GM20000 (cell line): Measurements from ENCODE around the gene DEK.
"Not testable (repeated sequence)": the region's sequence is repeated elsewhere in the genome, so short reads cannot be mapped to it uniquely, and the experiment has no call there.

ENCODE experiments used
- DNase-seq: peaks from one replicate; pipeline ENCODE4 v3.0.0; 2012; ENCODE audit warnings: low spot score
- TF ChIP-seq, protein P1 (sequence below): IDR thresholded peaks from 2 replicates; pipeline ENCODE4 v1.5.1; 2012; ENCODE audit warnings: mild to moderate bottlenecking, control low read depth; ENCODE audit errors: extremely low read depth, missing control alignments

DEK gene

DNA sequence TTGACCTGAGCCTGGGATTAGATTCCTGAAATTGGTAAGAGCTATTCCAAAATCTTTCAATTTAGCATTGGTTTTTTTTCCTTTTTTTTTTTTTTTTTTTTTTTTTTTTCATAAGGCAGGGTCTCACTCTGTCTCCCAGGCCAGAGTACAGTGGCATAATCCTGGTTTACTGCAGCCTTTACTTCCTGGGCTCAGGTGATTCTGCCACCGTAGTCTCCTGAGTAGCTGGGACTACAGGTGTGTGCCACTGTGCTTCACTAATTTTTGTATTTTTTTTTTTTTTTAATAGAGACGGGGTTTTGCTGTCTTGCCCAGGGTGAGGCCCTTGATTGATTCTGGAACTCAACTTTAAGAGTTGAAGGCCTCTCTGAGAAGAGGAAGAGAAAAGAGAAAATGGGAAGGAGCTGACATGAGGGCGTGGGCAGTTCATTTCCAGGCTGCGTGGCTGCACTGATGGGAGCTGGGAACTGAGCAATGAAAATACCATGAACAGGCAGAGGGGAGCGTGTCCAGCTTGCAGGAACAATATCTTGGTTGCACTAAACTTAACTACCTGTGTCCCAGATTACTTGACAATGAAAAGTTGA is 84.5 kb downstream of the DEK start:
- DNase-seq = no peak
- TF ChIP-seq, protein P1, sequence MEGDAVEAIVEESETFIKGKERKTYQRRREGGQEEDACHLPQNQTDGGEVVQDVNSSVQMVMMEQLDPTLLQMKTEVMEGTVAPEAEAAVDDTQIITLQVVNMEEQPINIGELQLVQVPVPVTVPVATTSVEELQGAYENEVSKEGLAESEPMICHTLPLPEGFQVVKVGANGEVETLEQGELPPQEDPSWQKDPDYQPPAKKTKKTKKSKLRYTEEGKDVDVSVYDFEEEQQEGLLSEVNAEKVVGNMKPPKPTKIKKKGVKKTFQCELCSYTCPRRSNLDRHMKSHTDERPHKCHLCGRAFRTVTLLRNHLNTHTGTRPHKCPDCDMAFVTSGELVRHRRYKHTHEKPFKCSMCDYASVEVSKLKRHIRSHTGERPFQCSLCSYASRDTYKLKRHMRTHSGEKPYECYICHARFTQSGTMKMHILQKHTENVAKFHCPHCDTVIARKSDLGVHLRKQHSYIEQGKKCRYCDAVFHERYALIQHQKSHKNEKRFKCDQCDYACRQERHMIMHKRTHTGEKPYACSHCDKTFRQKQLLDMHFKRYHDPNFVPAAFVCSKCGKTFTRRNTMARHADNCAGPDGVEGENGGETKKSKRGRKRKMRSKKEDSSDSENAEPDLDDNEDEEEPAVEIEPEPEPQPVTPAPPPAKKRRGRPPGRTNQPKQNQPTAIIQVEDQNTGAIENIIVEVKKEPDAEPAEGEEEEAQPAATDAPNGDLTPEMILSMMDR = no peak

DNA sequence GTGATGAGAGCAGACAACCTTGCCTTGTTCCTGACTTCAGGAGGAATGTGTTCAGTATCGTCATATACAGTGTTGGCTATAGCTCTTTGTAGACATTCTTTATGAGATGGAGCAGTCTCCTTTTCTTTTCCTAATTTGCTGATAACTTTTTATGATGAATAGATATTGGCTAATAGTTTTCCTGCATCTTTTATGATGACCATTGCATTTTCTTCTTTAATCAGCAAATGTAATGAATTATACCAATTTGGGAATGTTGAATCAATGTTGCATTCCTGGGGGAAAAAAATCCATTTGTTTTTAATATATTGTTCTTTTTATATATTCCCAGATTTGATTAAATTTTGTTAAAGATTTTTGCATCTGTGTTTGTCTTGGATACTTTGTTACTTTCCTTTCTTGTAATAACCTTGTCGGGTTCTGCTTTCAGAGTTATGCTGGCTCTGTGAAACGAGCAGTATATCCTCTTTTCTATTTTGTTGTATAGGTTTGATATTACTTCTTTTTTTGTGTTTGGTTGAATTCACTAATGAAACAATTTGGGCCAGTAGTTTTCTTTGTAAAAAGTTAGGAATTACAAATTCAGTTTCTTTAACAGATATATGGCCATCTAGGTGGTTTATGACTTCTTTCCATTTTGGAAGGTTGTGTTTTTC is 85.2 kb downstream of the DEK start:
- TF ChIP-seq, protein P1 = no peak
- no peak for DNase-seq

DNA sequence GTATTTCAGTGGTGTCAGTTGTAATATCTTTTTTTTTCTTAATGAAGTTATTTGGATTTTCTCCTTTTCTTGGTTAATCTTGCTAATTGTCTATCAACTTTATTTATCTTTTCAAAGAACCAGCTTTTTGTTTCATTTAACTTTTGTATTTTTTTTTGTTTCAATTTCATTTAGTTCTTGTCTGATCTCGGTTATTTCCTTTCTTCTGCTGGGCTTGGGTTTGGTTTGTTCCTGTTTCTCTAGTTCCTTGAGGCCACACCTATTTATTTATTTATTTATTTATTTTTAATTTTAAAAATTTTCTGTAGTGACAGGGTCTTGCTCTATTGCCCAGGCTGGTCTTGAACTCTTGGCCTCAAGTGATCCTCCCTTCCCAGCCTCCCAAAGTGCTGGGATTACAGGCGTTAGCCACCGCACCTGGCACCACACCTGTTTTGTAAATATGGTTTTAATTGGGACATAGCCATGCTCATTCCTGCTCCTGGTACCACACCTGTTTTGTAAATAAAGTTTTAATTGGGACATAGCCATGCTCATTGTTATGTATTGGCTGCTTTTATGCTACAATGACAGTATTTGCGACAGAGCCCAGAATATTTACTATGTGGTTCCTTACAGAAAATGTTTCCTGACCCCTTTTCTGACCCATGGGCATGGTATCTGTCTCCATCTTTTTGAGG is 86.9 kb downstream of the DEK start:
- TF ChIP-seq, protein P1 = no peak
- no peak for DNase-seq

DNA sequence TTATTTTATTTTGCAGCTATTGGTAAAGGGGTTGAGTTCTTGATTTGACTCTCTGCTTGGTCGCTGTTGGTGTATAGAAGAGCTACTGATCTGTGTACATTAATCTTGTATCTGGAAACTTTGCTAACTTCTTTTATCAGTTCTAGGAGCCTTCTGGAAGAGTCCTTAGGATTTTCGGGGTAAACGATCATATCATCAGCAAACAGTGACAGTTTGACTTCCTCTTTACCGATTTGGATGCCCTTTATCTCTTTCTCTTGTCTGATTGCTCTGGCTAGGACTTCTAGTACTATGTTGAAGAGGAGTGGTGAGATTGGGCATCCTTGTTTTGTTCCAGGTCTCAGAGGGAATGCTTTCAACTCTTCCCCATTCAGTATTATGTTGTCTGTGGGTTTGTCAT is 88.1 kb downstream of the DEK start:
- not testable (repeated sequence) for DNase-seq
